Fibroblast of mammary gland (primary cell): ENCODE results near the gene GHR.

Source experiments
- DNase-seq: peaks from one replicate; pipeline ENCODE4 v3.0.0-alpha.2; 2010; ENCODE audit warnings: low read depth
- H3K4me3 ChIP-seq: 2 replicates; pipeline ENCODE4 v1.5.1; 2011; ENCODE audit warnings: low read depth, mild to moderate bottlenecking, low read length, moderate library complexity; ENCODE audit not compliant: control insufficient read depth
- TF ChIP-seq, protein P1 (sequence below): conservative IDR thresholded peaks from 2 replicates; pipeline ENCODE4 v1.5.1; 2011; ENCODE audit warnings: low read depth, low read length, inconsistent platforms; ENCODE audit not compliant: control insufficient read depth, insufficient read depth

The GHR gene

GRCh38 chr5:42636425-42636824 lies 213.2 kb downstream of the GHR start:
- TF ChIP-seq, protein P1, sequence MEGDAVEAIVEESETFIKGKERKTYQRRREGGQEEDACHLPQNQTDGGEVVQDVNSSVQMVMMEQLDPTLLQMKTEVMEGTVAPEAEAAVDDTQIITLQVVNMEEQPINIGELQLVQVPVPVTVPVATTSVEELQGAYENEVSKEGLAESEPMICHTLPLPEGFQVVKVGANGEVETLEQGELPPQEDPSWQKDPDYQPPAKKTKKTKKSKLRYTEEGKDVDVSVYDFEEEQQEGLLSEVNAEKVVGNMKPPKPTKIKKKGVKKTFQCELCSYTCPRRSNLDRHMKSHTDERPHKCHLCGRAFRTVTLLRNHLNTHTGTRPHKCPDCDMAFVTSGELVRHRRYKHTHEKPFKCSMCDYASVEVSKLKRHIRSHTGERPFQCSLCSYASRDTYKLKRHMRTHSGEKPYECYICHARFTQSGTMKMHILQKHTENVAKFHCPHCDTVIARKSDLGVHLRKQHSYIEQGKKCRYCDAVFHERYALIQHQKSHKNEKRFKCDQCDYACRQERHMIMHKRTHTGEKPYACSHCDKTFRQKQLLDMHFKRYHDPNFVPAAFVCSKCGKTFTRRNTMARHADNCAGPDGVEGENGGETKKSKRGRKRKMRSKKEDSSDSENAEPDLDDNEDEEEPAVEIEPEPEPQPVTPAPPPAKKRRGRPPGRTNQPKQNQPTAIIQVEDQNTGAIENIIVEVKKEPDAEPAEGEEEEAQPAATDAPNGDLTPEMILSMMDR: peak; percentile 50
- DNase-seq: peak; percentile 19
- no peak overlapping the region for H3K4me3 ChIP-seq

DNA sequence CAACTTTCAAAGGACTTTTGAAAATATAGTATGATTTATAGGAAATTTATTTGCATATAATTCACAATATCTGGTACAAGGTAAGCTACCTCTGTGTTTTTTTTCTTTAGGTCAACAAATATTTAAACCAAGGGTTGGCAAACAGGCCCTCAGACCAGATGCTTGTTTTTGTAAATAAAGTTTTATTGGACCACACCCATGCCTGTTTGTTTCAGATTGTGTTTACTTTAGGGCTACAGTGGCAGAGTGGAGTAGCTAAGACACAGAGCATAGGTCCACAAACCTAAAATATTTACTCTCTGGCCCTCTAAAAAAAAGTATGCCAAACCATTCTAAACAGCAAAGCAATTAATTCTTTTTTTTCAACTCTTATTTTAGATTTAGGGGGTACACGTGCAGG lies 213.7 kb downstream of the GHR start:
- no peak overlapping the region for H3K4me3 ChIP-seq
- TF ChIP-seq, protein P1: no peak
- no peak for DNase-seq

GRCh38 chr5:42638972-42639371 lies 215.7 kb downstream of the GHR start:
- TF ChIP-seq, protein P1: no peak
- no peak for DNase-seq
- H3K4me3 ChIP-seq: no peak overlapping the region

DNA sequence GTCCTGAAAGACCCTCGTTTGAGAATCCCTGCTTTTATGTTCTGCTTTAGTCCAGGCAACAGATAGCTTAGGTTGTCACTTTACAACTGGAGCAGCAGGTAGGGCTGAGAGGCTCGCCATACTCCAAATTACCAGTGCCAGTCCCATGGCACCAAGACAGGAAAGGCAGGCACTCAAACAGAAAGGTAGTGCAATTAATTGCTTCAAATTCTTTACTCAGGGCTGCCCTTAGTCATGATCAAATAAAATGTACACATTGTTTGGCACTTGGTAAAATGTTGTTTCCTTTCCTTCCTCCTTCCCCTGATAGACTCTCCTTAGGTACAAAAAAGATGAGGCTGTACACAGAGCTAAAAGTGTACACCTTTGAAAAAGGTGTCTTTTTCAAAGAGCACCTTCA lies 217.6 kb downstream of the GHR start:
- no peak overlapping the region for H3K4me3 ChIP-seq
- DNase-seq: no peak
- TF ChIP-seq, protein P1: no peak

DNA sequence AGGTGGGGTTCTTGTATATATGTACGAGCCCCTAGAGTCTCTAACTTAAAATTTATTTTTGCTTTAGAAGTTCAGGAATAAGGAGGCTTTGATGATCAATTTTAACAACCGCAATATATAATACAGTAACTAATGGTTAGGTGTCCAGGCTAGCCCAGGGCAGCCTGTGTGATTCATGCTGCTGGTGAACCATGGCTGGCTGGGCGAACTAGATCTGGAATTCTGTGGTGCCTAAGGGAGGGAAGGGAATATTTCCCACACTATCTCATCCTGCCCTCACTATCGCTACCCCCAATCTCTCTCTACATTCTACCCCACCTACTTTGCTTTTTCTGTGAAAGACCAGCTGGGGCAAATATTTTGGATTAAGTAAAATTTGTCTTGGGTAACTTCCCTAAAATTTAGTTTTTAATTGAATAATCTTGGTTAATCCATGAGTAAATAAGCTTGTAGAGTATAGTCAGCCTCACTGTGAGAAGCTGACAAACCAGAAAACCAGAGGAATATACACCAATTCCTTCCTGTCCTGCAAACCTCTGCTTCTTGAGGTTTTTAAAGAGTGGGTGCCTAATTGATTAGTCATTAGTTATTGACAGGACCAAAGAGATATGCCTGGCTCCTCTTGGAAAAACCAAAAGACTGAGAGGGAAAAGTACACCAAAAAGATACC lies 218.2 kb downstream of the GHR start:
- TF ChIP-seq, protein P1: no peak
- peak; percentile 13 for DNase-seq
- H3K4me3 ChIP-seq: no peak overlapping the region

- TF ChIP-seq, protein P1: no peak
- H3K4me3 ChIP-seq: no peak overlapping the region
Observed at GRCh38 chr5:42642006-42642405, 218.8 kb downstream of the GHR start.

GRCh38 chr5:42643360-42643759 lies 220.1 kb downstream of the GHR start:
- TF ChIP-seq, protein P1: no peak
- DNase-seq: no peak

More at GRCh38 chr5:42642006-42642405, 218.8 kb downstream of the GHR start:
- DNase-seq: no peak

More at GRCh38 chr5:42643360-42643759, 220.1 kb downstream of the GHR start:
- no peak overlapping the region for H3K4me3 ChIP-seq
